Parathyroid adenoma (tissue), 2 donors: ENCODE results near the gene HIGD2A.

Experiments
- H2AFZ ChIP-seq: fragments of 300-600 bp; sonication (generic); one replicate; pipeline ENCODE4 v1.7.0; 2017; ENCODE audit warnings: antibody characterized with exemption, mild to moderate bottlenecking
- H3K27ac ChIP-seq: fragments of 300-600 bp; sonication (generic); one replicate; pipeline ENCODE4 v1.7.0; 2017
- H3K27me3 ChIP-seq: fragments of 300-600 bp; sonication (generic); one replicate; pipeline ENCODE4 v1.7.0; 2017; ENCODE audit warnings: low read length; ENCODE audit not compliant: control insufficient read depth, insufficient read depth
- H3K36me3 ChIP-seq: fragments of 300-600 bp; sonication (generic); one replicate; pipeline ENCODE4 v1.7.0; 2017; ENCODE audit warnings: low read length; ENCODE audit not compliant: control insufficient read depth, insufficient read depth
- H3K4me1 ChIP-seq: fragments of 300-600 bp; sonication (generic); one replicate; pipeline ENCODE4 v1.7.0; 2017; ENCODE audit warnings: control low read depth
- H3K4me2 ChIP-seq: fragments of 300-600 bp; sonication (generic); one replicate; pipeline ENCODE4 v1.7.0; 2017; ENCODE audit warnings: low read length
- H3K4me3 ChIP-seq: fragments of 300-600 bp; sonication (generic); one replicate; pipeline ENCODE4 v1.7.0; 2017; ENCODE audit warnings: low read depth, low read length
- H3K79me2 ChIP-seq: fragments of 300-600 bp; sonication (generic); one replicate; pipeline ENCODE4 v1.7.0; 2017; ENCODE audit warnings: control low read depth
- H3K9ac ChIP-seq: fragments of 300-600 bp; sonication (generic); one replicate; pipeline ENCODE4 v1.7.0; 2017; ENCODE audit warnings: mild to moderate bottlenecking
- H3K9me3 ChIP-seq: fragments of 300-600 bp; sonication (generic); one replicate; pipeline ENCODE4 v1.7.0; 2017; ENCODE audit warnings: low read length; ENCODE audit not compliant: control insufficient read depth
- TF ChIP-seq, protein P1 (sequence below): fragments of 300-600 bp; sonication (generic); IDR thresholded peaks from one replicate; pipeline ENCODE4 v1.7.0; 2017; ENCODE audit warnings: antibody characterized with exemption, mild to moderate bottlenecking
- donor health status: primary hyperparathyroidism.

The HIGD2A gene

GRCh38 chr5:176410486-176411180, 22.1 kb downstream of the HIGD2A start:
- Histone ChIP-seq H3K9me3 (no peaks in the 10 kb centered on the region), H3K4me2 (no peak overlapping the region), H3K4me1 (peaks cover 10% of the 10 kb centered on the region), H2AFZ (no peak overlapping the region), H3K27me3 (no peaks in the 10 kb centered on the region), H3K9ac (no peak overlapping the region), H3K27ac (no peak overlapping the region), H3K4me3 (no peak overlapping the region), H3K36me3 (no peaks in the 10 kb centered on the region), H3K79me2 (peaks cover 44% of the 10 kb centered on the region)
- TF ChIP-seq, protein P1, sequence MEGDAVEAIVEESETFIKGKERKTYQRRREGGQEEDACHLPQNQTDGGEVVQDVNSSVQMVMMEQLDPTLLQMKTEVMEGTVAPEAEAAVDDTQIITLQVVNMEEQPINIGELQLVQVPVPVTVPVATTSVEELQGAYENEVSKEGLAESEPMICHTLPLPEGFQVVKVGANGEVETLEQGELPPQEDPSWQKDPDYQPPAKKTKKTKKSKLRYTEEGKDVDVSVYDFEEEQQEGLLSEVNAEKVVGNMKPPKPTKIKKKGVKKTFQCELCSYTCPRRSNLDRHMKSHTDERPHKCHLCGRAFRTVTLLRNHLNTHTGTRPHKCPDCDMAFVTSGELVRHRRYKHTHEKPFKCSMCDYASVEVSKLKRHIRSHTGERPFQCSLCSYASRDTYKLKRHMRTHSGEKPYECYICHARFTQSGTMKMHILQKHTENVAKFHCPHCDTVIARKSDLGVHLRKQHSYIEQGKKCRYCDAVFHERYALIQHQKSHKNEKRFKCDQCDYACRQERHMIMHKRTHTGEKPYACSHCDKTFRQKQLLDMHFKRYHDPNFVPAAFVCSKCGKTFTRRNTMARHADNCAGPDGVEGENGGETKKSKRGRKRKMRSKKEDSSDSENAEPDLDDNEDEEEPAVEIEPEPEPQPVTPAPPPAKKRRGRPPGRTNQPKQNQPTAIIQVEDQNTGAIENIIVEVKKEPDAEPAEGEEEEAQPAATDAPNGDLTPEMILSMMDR = no peak

DNA sequence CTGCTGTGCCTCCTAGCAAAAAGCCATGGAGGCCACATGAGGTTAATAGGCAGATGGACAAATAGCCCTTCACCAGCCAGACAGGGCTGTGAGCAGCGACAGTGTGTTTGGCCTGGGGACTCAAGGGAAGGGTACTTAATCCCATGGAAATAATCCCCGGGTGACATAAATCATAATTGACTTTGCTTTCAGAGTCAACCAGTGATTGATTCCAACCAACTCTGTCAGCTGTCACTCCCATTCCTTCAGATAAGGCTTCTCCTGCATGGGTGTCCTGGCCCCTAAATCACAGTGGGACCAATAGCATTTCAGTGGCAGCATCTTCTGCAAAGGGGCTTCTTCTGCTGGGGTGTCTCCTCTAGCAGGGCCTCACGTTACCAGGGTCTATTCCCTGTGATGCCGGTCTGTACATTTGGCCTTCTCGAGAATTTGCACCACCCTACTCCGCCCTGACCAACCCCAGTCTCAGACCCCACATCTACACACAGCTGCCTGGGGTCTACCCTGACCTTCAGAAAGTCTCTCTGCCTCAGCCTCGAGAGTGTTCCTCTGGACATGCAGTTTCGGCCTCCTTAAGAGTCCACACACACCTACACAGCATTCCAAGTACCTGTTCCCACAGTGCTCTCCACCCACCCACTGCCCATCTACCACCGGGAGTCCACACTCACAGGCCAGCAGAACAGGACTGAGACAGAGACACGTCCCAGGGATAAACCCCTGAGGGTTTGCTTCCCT, 24.1 kb downstream of the HIGD2A start:
- H3K4me2 ChIP-seq = no peak overlapping the region
- H3K36me3 ChIP-seq = no peaks in the 10 kb centered on the region
- TF ChIP-seq, protein P1 = no peak
- no peak overlapping the region for H3K4me3 ChIP-seq
- no peaks in the 10 kb centered on the region for H3K9me3 ChIP-seq
- no peak overlapping the region for H2AFZ ChIP-seq
- no peak overlapping the region for H3K27ac ChIP-seq
- no peaks in the 10 kb centered on the region for H3K27me3 ChIP-seq
- no peak overlapping the region for H3K9ac ChIP-seq
- H3K4me1 ChIP-seq = peaks cover 14% of the 10 kb centered on the region
- H3K79me2 ChIP-seq = peaks cover 46% of the 10 kb centered on the region

- peaks cover 42% of the 10 kb centered on the region for H3K79me2 ChIP-seq
- H3K4me2 ChIP-seq = no peak overlapping the region
- no peak overlapping the region for H3K4me3 ChIP-seq
- no peak overlapping the region for H2AFZ ChIP-seq
- H3K9ac ChIP-seq = no peak overlapping the region
- TF ChIP-seq, protein P1 = no peak
- no peaks in the 10 kb centered on the region for H3K36me3 ChIP-seq
- H3K4me1 ChIP-seq = peaks cover 14% of the 10 kb centered on the region
- no peak overlapping the region for H3K27ac ChIP-seq
- H3K27me3 ChIP-seq = no peaks in the 10 kb centered on the region
- H3K9me3 ChIP-seq = no peaks in the 10 kb centered on the region
Observed at GRCh38 chr5:176413255-176413565, 24.7 kb downstream of the HIGD2A start.

DNA sequence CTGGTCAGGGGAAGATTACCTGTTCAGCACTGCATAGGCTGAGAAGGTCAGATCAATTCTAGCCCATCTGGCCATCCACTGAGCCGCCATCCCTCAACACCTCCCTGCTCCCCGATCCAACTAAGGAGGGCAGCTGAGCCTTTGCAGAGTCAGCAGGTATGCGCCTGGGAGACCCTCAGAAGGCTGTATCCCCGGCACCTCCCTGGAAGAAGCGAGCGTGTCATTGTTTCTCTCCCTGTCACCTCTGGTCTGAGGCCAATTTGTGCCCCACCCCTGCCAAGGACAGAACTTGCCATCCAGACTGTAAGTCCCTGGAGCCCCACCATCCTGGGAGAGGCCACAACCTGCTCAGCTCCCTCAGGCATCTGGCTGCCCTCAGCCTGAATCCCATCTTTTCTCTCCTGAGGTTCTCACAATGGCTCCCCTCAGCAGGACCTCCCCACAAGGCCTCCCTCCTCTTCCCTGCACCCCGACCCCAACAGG, 25.2 kb downstream of the HIGD2A start:
- Histone ChIP-seq H3K4me3 (no peak overlapping the region), H3K9me3 (no peaks in the 10 kb centered on the region), H3K4me2 (peak overlapping the region; percentile 24), H2AFZ (no peak overlapping the region), H3K36me3 (no peaks in the 10 kb centered on the region), H3K9ac (no peak overlapping the region), H3K79me2 (peaks cover 41% of the 10 kb centered on the region), H3K4me1 (peaks cover 14% of the 10 kb centered on the region), H3K27ac (no peak overlapping the region), H3K27me3 (no peaks in the 10 kb centered on the region)
- TF ChIP-seq, protein P1 = no peak
